K562 (cell line): ENCODE data around the gene PPP2R2D. TPM values are rescaled to one million over a fixed set of nuclear protein-coding genes. Genes with fewer than 3 reads are reported as not detected.
A peak's percentile ranks its signal among the peaks of the same experiment; 100 is the strongest.

Experiments
- CBX3 ChIP-seq, 2 experiments: IDR thresholded peaks; 1 replicate in 1 of 2; 2 replicates in 1 of 2; pipeline ENCODE4 v1.6.1; 2012; ENCODE audit warnings: inconsistent platforms in 2 of 2, low read length in 2 of 2, borderline replicate concordance in 1 of 2, control low read depth in 1 of 2
- CEBPG ChIP-seq, 3 experiments: fragments of 200-800 bp in 1 of 3; sonication (Bioruptor generic) in 1 of 3; sonication (generic) in 1 of 3; formaldehyde crosslinking in 1 of 3; IDR thresholded peaks in 2 of 3; conservative IDR thresholded peaks in 1 of 3; 2 replicates each; pipeline versions ENCODE4 v1.6.1 to v1.8.0; 2016 to 2022; ENCODE audit warnings: missing compliant biosample characterization in 2 of 3, missing genetic modification characterization in 2 of 3, mild to moderate bottlenecking in 1 of 3, missing genetic modification reagents in 1 of 3
- GTF2A2 ChIP-seq: IDR thresholded peaks from 2 replicates; pipeline ENCODE4 v1.6.1; 2016; ENCODE audit warnings: mild to moderate bottlenecking, missing genetic modification characterization, missing compliant biosample characterization
- HSF4 ChIP-seq: fragments of 250-450 bp; sonication (Bioruptor Pico); IDR thresholded peaks from 2 replicates; pipeline ENCODE4 v2.1.2; 2022; ENCODE audit warnings: mild to moderate bottlenecking, moderate library complexity, borderline replicate concordance
- NBN ChIP-seq: fragments of 450-650 bp; IDR thresholded peaks from 2 replicates; pipeline ENCODE4 v1.6.1; 2016; ENCODE audit warnings: low read depth, mild to moderate bottlenecking
- PML ChIP-seq: IDR thresholded peaks from 2 replicates; pipeline ENCODE4 v1.6.1; 2012; ENCODE audit warnings: low read length, inconsistent platforms
- RCOR1 ChIP-seq, 2 experiments: IDR thresholded peaks; 2 replicates each; pipeline ENCODE4 v1.6.1; 2012; ENCODE audit warnings: low read depth in 2 of 2, low read length in 2 of 2, borderline replicate concordance in 1 of 2, improper control_type of control experiment in 1 of 2
- RHOXF2B ChIP-seq: fragments of 250-450 bp; sonication (Bioruptor Pico); conservative IDR thresholded peaks from 2 replicates; pipeline ENCODE4 v1.5.1; 2021
- SLC30A9 ChIP-seq: fragments of 250-450 bp; sonication (Bioruptor Pico); IDR thresholded peaks from 2 replicates; pipeline ENCODE4 v1.8.0; 2022; ENCODE audit warnings: mild to moderate bottlenecking, moderate library complexity
- SP1 ChIP-seq: sonication (generic); formaldehyde crosslinking; IDR thresholded peaks from 2 replicates; pipeline ENCODE4 v1.8.1; 2022; ENCODE audit warnings: mild to moderate bottlenecking, missing genetic modification reagents
- TFAM ChIP-seq: fragments of 250-450 bp; sonication (Bioruptor Pico); conservative IDR thresholded peaks from 2 replicates; pipeline ENCODE4 v1.5.0; 2021; ENCODE audit warnings: mild to moderate bottlenecking, moderate library complexity
- ZNF24 ChIP-seq: fragments of 450-650 bp; IDR thresholded peaks from 2 replicates; pipeline ENCODE4 v1.6.1; 2016
- ZNF644 ChIP-seq: fragments of 200-800 bp; sonication (Bioruptor generic); IDR thresholded peaks from 2 replicates; pipeline ENCODE4 v1.6.1; 2016; ENCODE audit warnings: low read depth, missing genetic modification characterization, missing compliant biosample characterization
- polyA plus RNA-seq, 8 experiments: library from polyadenylated mRNA; depleted of rRNA in 4 of 8; stranded (reverse) in 5 of 8; unstranded in 3 of 8; fragments of >200 nt; fragmentation: Nextera tagmentation in 2 of 8; fragmentation: Illumina TruSeq in 1 of 8; extraction: Ambion mirVana in 2 of 8; extraction: Trizol in 1 of 8; gene quantifications; 2 replicates each; pipeline versions ENCODE4 v1.2.1 to v1.2.3, GENCODE V29; 2011 to 2014; ENCODE audit warnings: inconsistent platforms in 1 of 8, missing spikeins in 1 of 8
- total RNA-seq, 7 experiments: library from RNA; depleted of rRNA in 6 of 7; stranded (reverse); fragments of >200 nt in 6 of 7; fragmentation: Illumina TruSeq in 2 of 7; extraction: Trizol in 2 of 7; gene quantifications; 2 replicates each; pipeline versions ENCODE4 v1.2.1 to v1.2.3, GENCODE V29; 2011 to 2021; ENCODE audit warnings: low replicate concordance in 1 of 7
- TF ChIP-seq, protein P1 (sequence below): fragments of 250-450 bp; sonication (Bioruptor Pico); IDR thresholded peaks from 2 replicates; pipeline ENCODE4 v1.8.0; 2021; ENCODE audit warnings: mild to moderate bottlenecking, moderate library complexity
- TF ChIP-seq, protein P2 (sequence below): sonication (generic); formaldehyde crosslinking; IDR thresholded peaks from 2 replicates; pipeline ENCODE4 v1.8.0; 2022; ENCODE audit warnings: mild to moderate bottlenecking, missing genetic modification reagents
- TF ChIP-seq, protein P3 (sequence below): fragments of 250-450 bp; sonication (Bioruptor Pico); IDR thresholded peaks from 2 replicates; pipeline ENCODE4 v1.8.0; 2022; ENCODE audit warnings: inconsistent platforms, mild to moderate bottlenecking, moderate library complexity, borderline replicate concordance
- TF ChIP-seq, protein P4 (sequence below), 2 experiments: fragments of 450-650 bp; conservative IDR thresholded peaks; 2 replicates each; pipeline ENCODE4 v1.6.1; 2017; ENCODE audit warnings: mild to moderate bottlenecking in 2 of 2, moderate library complexity in 2 of 2
- TF ChIP-seq, protein P5 (sequence below): sonication (generic); formaldehyde crosslinking; IDR thresholded peaks from 2 replicates; pipeline ENCODE4 v1.8.0; 2023; ENCODE audit warnings: mild to moderate bottlenecking, missing genetic modification reagents
- TF ChIP-seq, protein P6 (sequence below): fragments of 450-650 bp; IDR thresholded peaks from 2 replicates; pipeline ENCODE4 v1.6.1; 2016; ENCODE audit warnings: low read depth, mild to moderate bottlenecking, moderate library complexity
- TF ChIP-seq, protein P7 (sequence below): fragments of 450-650 bp; IDR thresholded peaks from 2 replicates; pipeline ENCODE4 v1.6.1; 2017; ENCODE audit warnings: mild to moderate bottlenecking, moderate library complexity

PPP2R2D gene
- total and polyA plus RNA-seq, 9 of the 15 experiments (the other 6 are each of a cell fraction or from before 2014, with no cell fraction given) = 1.9 to 37.0 (median 26.8) TPM

DNA sequence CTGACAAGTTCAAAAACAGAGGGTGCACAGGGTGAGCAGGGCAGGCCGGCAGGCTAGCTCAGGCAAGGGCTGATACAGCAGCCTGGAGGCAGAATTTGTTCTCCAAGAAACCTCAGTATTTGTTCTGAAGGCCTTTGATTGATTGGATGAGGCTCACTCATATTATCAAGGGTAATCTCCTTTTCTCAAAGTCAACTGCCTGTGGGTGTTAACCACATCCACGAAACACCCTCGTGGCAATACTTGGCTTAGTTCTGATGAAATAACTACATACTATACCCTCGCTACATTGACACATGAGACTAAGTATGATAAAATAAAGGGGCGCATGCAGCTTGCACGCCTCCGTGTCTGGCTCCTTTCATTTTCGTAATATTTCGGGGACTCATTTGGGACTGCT is 4.4 kb upstream of the PPP2R2D start (continued):
- TF ChIP-seq, protein P1, sequence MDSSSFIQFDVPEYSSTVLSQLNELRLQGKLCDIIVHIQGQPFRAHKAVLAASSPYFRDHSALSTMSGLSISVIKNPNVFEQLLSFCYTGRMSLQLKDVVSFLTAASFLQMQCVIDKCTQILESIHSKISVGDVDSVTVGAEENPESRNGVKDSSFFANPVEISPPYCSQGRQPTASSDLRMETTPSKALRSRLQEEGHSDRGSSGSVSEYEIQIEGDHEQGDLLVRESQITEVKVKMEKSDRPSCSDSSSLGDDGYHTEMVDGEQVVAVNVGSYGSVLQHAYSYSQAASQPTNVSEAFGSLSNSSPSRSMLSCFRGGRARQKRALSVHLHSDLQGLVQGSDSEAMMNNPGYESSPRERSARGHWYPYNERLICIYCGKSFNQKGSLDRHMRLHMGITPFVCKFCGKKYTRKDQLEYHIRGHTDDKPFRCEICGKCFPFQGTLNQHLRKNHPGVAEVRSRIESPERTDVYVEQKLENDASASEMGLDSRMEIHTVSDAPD (CRISPR knock-in tag) = no peak
- TF ChIP-seq, protein P2, sequence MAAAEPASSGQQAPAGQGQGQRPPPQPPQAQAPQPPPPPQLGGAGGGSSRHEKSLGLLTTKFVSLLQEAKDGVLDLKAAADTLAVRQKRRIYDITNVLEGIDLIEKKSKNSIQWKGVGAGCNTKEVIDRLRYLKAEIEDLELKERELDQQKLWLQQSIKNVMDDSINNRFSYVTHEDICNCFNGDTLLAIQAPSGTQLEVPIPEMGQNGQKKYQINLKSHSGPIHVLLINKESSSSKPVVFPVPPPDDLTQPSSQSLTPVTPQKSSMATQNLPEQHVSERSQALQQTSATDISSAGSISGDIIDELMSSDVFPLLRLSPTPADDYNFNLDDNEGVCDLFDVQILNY (CRISPR knock-in tag) = no peak
- TF ChIP-seq, protein P3, sequence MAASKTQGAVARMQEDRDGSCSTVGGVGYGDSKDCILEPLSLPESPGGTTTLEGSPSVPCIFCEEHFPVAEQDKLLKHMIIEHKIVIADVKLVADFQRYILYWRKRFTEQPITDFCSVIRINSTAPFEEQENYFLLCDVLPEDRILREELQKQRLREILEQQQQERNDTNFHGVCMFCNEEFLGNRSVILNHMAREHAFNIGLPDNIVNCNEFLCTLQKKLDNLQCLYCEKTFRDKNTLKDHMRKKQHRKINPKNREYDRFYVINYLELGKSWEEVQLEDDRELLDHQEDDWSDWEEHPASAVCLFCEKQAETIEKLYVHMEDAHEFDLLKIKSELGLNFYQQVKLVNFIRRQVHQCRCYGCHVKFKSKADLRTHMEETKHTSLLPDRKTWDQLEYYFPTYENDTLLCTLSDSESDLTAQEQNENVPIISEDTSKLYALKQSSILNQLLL (CRISPR knock-in tag) = no peak
- TF ChIP-seq RCOR1 (IDR thresholded peaks at IDR 0.05; ENCODE audit: borderline replicate concordance in 1 of 2, low read depth in 2 of 2, low read length in 2 of 2) (peak in 1 of 2 experiments; percentile 54; a peak in 1 of 4 replicates), ZNF644 (tag) (no peak), SLC30A9 (CRISPR knock-in tag) (no peak), PML (no peak), ZNF24 (no peak), SP1 (no peak), GTF2A2 (tag) (no peak), CEBPG (CRISPR knock-in tag; IDR thresholded peaks at IDR 0.05) (peak; percentile 26; the same call in 1 of the 2 replicates), CEBPG (tag; conservative IDR thresholded peaks at IDR 0.05 in 1 of 2, IDR thresholded peaks at IDR 0.05 in 1 of 2) (peak; percentile 12 to 36; a peak in 1 of 4 replicates), CBX3 (IDR thresholded peaks at IDR 0.05; ENCODE audit: borderline replicate concordance in 1 of 2, low read length in 2 of 2) (no peak), TFAM (CRISPR knock-in tag) (no peak), NBN (no peak), RHOXF2B (CRISPR knock-in tag) (no peak), HSF4 (CRISPR knock-in tag) (no peak)
- TF ChIP-seq, protein P4, sequence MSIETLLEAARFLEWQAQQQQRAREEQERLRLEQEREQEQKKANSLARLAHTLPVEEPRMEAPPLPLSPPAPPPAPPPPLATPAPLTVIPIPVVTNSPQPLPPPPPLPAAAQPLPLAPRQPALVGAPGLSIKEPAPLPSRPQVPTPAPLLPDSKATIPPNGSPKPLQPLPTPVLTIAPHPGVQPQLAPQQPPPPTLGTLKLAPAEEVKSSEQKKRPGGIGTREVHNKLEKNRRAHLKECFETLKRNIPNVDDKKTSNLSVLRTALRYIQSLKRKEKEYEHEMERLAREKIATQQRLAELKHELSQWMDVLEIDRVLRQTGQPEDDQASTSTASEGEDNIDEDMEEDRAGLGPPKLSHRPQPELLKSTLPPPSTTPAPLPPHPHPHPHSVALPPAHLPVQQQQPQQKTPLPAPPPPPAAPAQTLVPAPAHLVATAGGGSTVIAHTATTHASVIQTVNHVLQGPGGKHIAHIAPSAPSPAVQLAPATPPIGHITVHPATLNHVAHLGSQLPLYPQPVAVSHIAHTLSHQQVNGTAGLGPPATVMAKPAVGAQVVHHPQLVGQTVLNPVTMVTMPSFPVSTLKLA (conservative IDR thresholded peaks at IDR 0.05) = 0 out of 4 replicates have a peak, but pooled peaks of 1 of the 2 experiments have one; percentile 33
- TF ChIP-seq, protein P5, sequence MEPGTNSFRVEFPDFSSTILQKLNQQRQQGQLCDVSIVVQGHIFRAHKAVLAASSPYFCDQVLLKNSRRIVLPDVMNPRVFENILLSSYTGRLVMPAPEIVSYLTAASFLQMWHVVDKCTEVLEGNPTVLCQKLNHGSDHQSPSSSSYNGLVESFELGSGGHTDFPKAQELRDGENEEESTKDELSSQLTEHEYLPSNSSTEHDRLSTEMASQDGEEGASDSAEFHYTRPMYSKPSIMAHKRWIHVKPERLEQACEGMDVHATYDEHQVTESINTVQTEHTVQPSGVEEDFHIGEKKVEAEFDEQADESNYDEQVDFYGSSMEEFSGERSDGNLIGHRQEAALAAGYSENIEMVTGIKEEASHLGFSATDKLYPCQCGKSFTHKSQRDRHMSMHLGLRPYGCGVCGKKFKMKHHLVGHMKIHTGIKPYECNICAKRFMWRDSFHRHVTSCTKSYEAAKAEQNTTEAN = no peak
- TF ChIP-seq, protein P6, sequence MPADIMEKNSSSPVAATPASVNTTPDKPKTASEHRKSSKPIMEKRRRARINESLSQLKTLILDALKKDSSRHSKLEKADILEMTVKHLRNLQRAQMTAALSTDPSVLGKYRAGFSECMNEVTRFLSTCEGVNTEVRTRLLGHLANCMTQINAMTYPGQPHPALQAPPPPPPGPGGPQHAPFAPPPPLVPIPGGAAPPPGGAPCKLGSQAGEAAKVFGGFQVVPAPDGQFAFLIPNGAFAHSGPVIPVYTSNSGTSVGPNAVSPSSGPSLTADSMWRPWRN = peak; percentile 73
- TF ChIP-seq, protein P7, sequence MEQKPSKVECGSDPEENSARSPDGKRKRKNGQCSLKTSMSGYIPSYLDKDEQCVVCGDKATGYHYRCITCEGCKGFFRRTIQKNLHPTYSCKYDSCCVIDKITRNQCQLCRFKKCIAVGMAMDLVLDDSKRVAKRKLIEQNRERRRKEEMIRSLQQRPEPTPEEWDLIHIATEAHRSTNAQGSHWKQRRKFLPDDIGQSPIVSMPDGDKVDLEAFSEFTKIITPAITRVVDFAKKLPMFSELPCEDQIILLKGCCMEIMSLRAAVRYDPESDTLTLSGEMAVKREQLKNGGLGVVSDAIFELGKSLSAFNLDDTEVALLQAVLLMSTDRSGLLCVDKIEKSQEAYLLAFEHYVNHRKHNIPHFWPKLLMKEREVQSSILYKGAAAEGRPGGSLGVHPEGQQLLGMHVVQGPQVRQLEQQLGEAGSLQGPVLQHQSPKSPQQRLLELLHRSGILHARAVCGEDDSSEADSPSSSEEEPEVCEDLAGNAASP = no peak
